Measurements from ENCODE around the gene NDRG2. TPM values are rescaled to one million over a fixed set of nuclear protein-coding genes. Genes with fewer than 3 reads are reported as not detected.
A peak's percentile ranks its signal among the peaks of the same experiment; 100 is the strongest.
"Not testable (repeated sequence)": the region's sequence is repeated elsewhere in the genome, so short reads cannot be mapped to it uniquely, and the experiment has no call there.

Gene NDRG2
- polyA plus RNA-seq, 1 donor: 184 TPM

- no peak for DNase-seq
Observed at GRCh38 chr14:21033133-21033698, 8.4 kb upstream of the NDRG2 start.

- DNase-seq: no peak
Observed at GRCh38 chr14:21032326-21033132, 7.7 kb upstream of the NDRG2 start.

GRCh38 chr14:21030531-21030930 is 5.7 kb upstream of the NDRG2 start:
- no peak for DNase-seq

DNA sequence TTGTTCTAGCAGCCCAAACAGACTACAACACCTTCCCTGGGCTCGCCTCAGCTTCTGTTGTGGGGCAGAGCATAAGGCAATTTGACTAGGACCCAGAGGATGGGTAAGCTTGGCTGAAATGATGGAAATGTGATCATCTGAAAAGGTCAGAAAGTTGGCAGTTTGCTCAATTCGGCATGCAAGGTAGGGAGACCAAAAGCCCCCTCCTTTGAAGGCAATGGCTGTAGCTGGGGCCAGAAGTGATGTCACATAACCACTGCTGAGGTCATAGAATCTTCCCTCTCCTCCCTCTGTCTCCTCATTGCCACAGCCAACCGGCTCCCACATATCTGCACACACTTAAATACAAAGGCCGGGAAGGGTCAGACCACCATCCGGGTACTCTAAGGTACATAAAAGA is 5.1 kb upstream of the NDRG2 start, which contains the start of gene TPPP2:
Gene TPPP2, plus strand, starts transcription at position 301 of the 400 bp plus-strand sequence. CDS start 365 bp downstream, outside the sequence.
- DNase-seq: no peak

DNA sequence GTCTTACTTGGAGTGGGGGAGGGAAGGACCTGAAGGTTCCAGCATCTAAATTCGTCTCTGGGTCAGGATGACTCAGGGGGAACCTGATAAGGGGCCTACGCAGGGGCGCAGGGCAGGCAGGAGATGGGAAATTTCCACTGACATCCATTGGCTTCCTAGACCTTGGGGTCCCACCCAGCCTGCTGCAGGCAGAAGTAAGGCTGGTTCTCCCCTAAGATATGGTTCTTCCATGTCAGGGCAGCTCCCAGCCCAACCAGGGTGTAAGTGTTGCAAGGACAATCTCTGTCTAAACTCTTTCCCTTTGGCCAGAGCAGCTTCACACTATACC is 2.1 kb upstream of the NDRG2 start:
- DNase-seq: no peak

- no peak for DNase-seq
Observed at GRCh38 chr14:21026274-21026987, 1.6 kb upstream of the NDRG2 start.

- DNase-seq: peak; percentile 43
Observed at GRCh38 chr14:21025371-21026273, 761 bp upstream of the NDRG2 start.

- no peak for DNase-seq
Observed at GRCh38 chr14:21023817-21024584, 860 bp downstream of the NDRG2 start.

- no peak for DNase-seq
Observed at GRCh38 chr14:21023174-21023573, 1.7 kb downstream of the NDRG2 start.

DNA sequence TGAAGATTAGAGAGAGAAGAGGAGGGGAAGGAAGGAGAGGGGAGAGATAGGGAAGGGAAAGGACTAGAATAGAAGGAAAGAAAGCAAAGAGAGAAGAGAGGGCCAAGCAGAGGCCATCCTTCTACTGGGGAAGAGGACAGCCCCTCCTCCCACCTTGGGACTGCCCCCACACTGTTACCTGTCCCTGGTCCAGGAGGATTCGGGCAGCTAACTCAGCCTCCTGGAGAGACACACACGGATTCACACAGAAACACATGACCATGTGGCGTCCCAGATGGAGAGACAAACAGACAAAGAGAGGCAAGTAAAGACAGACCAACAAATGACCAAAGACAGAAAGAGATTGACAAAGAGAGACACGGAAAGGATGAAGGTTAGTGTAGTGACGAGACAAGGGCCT is 2.2 kb downstream of the NDRG2 start:
- no peak for DNase-seq

- no peak for DNase-seq
Observed at GRCh38 chr14:21020977-21021545, 3.8 kb downstream of the NDRG2 start.

DNA sequence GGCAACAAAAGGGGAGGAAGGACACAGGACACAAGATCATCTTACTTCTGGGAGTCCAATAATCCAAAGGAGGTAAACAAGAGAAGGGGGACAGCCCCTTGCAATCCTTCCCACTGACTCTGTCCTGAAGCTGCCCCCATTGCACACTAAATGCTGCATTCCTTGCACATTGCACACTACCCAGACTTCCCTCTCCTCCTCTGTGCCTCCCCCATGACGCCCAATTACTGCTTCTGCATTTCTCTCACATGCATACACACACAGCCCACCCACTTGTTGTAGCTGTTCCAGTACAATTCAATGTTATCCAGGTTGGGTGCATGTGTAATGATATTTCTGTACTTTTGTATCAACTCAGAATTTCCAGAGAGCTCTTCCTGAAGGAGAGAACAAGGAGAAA is 5.5 kb downstream of the NDRG2 start:
- no peak for DNase-seq

GRCh38 chr14:21018781-21019180 is 6.1 kb downstream of the NDRG2 start:
- no peak for DNase-seq

DNA sequence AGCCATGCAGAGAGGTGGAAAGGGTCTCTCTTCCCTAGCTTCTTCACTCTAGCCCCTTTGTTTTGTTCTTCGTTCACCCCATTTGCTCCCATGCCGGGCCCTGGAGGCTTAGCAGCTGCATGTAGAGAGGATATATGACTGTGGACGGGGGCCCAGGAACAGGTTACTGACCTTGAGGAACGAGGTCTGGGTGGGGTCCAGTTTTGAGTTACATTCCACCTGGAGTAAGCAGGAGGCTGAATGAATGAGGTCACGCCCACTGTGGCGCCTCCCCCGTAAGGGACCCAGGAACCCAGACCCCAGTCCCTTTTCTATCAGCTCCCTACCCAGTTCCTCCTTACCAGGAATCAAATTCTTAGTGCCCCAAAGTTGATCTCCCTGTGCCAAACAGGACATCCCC is 6.6 kb downstream of the NDRG2 start:
- DNase-seq: no peak

- no peak for DNase-seq
Observed at GRCh38 chr14:21017528-21018245, 7.2 kb downstream of the NDRG2 start.

GRCh38 chr14:21016413-21017190 is 8.3 kb downstream of the NDRG2 start:
- DNase-seq: no peak

DNA sequence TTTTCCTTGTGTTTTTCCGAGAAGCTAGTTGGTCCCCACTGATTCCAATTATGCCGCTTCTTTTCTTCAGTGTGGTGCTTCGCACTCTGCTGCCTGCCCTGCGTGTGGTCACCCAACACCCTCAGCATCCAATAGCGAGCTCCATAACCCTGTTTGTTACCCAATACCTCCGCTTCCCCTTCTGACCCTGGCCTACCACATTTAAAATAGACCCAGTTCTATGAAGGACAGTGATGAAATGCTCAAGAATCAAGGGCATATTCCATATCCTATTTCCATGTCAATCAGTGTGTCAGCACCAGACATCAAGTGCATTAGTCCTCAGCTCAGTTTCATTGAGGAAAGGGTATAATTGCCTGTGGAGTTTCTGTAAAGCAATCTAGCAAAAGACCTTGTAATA is 9.5 kb downstream of the NDRG2 start:
- DNase-seq: no peak

GRCh38 chr14:21014761-21015190 is 10.1 kb downstream of the NDRG2 start:
- DNase-seq: peak; percentile 88

DNA sequence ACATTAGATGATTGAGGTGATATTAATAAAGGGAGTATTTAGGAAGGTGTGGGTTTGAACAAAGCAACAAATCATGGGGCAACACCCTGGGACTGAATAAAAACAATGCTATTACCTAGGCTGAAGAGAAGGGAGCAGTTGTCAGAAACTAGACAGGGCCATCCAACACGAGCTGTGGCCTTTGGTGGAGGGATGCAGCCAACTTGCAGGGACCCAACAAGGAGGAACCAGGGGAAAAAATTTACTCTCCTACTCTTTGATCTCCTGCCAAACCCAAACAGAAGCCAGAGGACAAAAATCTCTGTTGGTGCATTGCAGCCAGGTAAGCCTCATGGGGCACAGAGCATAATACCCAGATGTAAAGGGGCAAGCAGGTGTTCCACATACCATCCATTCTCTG is 13.7 kb downstream of the NDRG2 start:
- DNase-seq: no peak

- DNase-seq: not testable (repeated sequence)
Observed at GRCh38 chr14:21009721-21010120, 15.1 kb downstream of the NDRG2 start.

Data from hindlimb muscle (tissue), 1 donor.